Measurements from ENCODE around the gene ABHD16B. TPM values are rescaled to one million over a fixed set of nuclear protein-coding genes. Genes with fewer than 3 reads are reported as not detected.

Gene ABHD16B
- total RNA-seq, 1 experiment from 2014 or later, result not detected

GRCh38 chr20:63829945-63830835, 31.1 kb upstream of the ABHD16B start:
- Histone ChIP-seq H3K27me3 (ENCODE audit: control insufficient read depth, insufficient read depth, low read length) (peaks cover 23% of the 10 kb centered on the region), H3K4me3 (ENCODE audit: insufficient read depth, low read depth, low read length) (peak overlapping the region; percentile 54), H3K36me3 (replicated peaks; ENCODE audit: control insufficient read depth, insufficient read depth, low read length) (no peaks in the 10 kb centered on the region)
- peak; percentile 93 for DNase-seq

- DNase-seq, result peak; percentile 100
- H3K4me3 ChIP-seq (ENCODE audit: insufficient read depth, low read depth, low read length), result peak within 1 kb of the TSS; percentile 54
- no peaks in the 10 kb centered on the region for H3K36me3 ChIP-seq (replicated peaks; ENCODE audit: control insufficient read depth, insufficient read depth, low read length)
- peaks cover 23% of the 10 kb centered on the region for H3K27me3 ChIP-seq (ENCODE audit: control insufficient read depth, insufficient read depth, low read length)
Measured at GRCh38 chr20:63830841-63831588, 30.3 kb upstream of the ABHD16B start, which contains the start of gene ZBTB46. Gene ZBTB46 (minus strand): TSS chr20:63831264. CDS start chr20:63790757, 40,507 bp downstream.

GRCh38 chr20:63831646-63831992, 29.7 kb upstream of the ABHD16B start:
- DNase-seq, result peak; percentile 79
- Histone ChIP-seq H3K27me3 (ENCODE audit: control insufficient read depth, insufficient read depth, low read length) (peaks cover 23% of the 10 kb centered on the region), H3K36me3 (replicated peaks; ENCODE audit: control insufficient read depth, insufficient read depth, low read length) (no peaks in the 10 kb centered on the region), H3K4me3 (ENCODE audit: insufficient read depth, low read depth, low read length) (peak overlapping the region; percentile 49)

- peak overlapping the region; percentile 49 for H3K4me3 ChIP-seq (ENCODE audit: insufficient read depth, low read depth, low read length)
- DNase-seq, result peak; percentile 89
- peaks cover 23% of the 10 kb centered on the region for H3K27me3 ChIP-seq (ENCODE audit: control insufficient read depth, insufficient read depth, low read length)
- H3K36me3 ChIP-seq (replicated peaks; ENCODE audit: control insufficient read depth, insufficient read depth, low read length), result no peaks in the 10 kb centered on the region
Measured at GRCh38 chr20:63831993-63832686, 29.2 kb upstream of the ABHD16B start.

GRCh38 chr20:63833776-63834490, 27.4 kb upstream of the ABHD16B start:
- H3K4me3 ChIP-seq (ENCODE audit: insufficient read depth, low read depth, low read length), result no peak overlapping the region
- DNase-seq, result no peak
- no peaks in the 10 kb centered on the region for H3K36me3 ChIP-seq (replicated peaks; ENCODE audit: control insufficient read depth, insufficient read depth, low read length)
- peaks cover 23% of the 10 kb centered on the region for H3K27me3 ChIP-seq (ENCODE audit: control insufficient read depth, insufficient read depth, low read length)

GRCh38 chr20:63834491-63834880, 26.8 kb upstream of the ABHD16B start:
- peaks cover 20% of the 10 kb centered on the region for H3K27me3 ChIP-seq (ENCODE audit: control insufficient read depth, insufficient read depth, low read length)
- H3K36me3 ChIP-seq (replicated peaks; ENCODE audit: control insufficient read depth, insufficient read depth, low read length), result no peaks in the 10 kb centered on the region
- no peak for DNase-seq
- H3K4me3 ChIP-seq (ENCODE audit: insufficient read depth, low read depth, low read length), result no peak overlapping the region

- H3K27me3 ChIP-seq (ENCODE audit: control insufficient read depth, insufficient read depth, low read length), result peaks cover 15% of the 10 kb centered on the region
Measured at GRCh38 chr20:63835021-63835858, 26.1 kb upstream of the ABHD16B start.

GRCh38 chr20:63836458-63837344, 24.6 kb upstream of the ABHD16B start:
- H3K27me3 ChIP-seq (ENCODE audit: control insufficient read depth, insufficient read depth, low read length), result peaks cover 14% of the 10 kb centered on the region
- DNase-seq, result peak; percentile 71
- no peak overlapping the region for H3K4me3 ChIP-seq (ENCODE audit: insufficient read depth, low read depth, low read length)
- H3K36me3 ChIP-seq (replicated peaks; ENCODE audit: control insufficient read depth, insufficient read depth, low read length), result no peaks in the 10 kb centered on the region

More at GRCh38 chr20:63835021-63835858, 26.1 kb upstream of the ABHD16B start:
- peak; percentile 99 for DNase-seq
- Histone ChIP-seq H3K4me3 (ENCODE audit: insufficient read depth, low read depth, low read length) (no peak overlapping the region), H3K36me3 (replicated peaks; ENCODE audit: control insufficient read depth, insufficient read depth, low read length) (no peaks in the 10 kb centered on the region)

- Histone ChIP-seq H3K27me3 (ENCODE audit: control insufficient read depth, insufficient read depth, low read length) (peaks cover 6% of the 10 kb centered on the region), H3K4me3 (ENCODE audit: insufficient read depth, low read depth, low read length) (no peak overlapping the region), H3K36me3 (replicated peaks; ENCODE audit: control insufficient read depth, insufficient read depth, low read length) (no peaks in the 10 kb centered on the region)
- no peak for DNase-seq
Measured at GRCh38 chr20:63837479-63837878, 23.8 kb upstream of the ABHD16B start.

- no peak for DNase-seq
- no peaks in the 10 kb centered on the region for H3K27me3 ChIP-seq (ENCODE audit: control insufficient read depth, insufficient read depth, low read length)
- H3K36me3 ChIP-seq (replicated peaks; ENCODE audit: control insufficient read depth, insufficient read depth, low read length), result no peaks in the 10 kb centered on the region
- H3K4me3 ChIP-seq (ENCODE audit: insufficient read depth, low read depth, low read length), result no peak overlapping the region
Measured at GRCh38 chr20:63839620-63840019, 21.7 kb upstream of the ABHD16B start.

GRCh38 chr20:63840405-63840828, 20.9 kb upstream of the ABHD16B start:
- H3K4me3 ChIP-seq (ENCODE audit: insufficient read depth, low read depth, low read length), result no peak overlapping the region
- no peaks in the 10 kb centered on the region for H3K27me3 ChIP-seq (ENCODE audit: control insufficient read depth, insufficient read depth, low read length)
- DNase-seq, result no peak
- no peaks in the 10 kb centered on the region for H3K36me3 ChIP-seq (replicated peaks; ENCODE audit: control insufficient read depth, insufficient read depth, low read length)

- no peak for DNase-seq
- H3K27me3 ChIP-seq (ENCODE audit: control insufficient read depth, insufficient read depth, low read length), result no peaks in the 10 kb centered on the region
- H3K4me3 ChIP-seq (ENCODE audit: insufficient read depth, low read depth, low read length), result no peak overlapping the region
- no peaks in the 10 kb centered on the region for H3K36me3 ChIP-seq (replicated peaks; ENCODE audit: control insufficient read depth, insufficient read depth, low read length)
Measured at GRCh38 chr20:63842258-63842657, 19.0 kb upstream of the ABHD16B start.

Data from H7 (cell line).